GM19239 (cell line): ENCODE results near the gene MYOG.

Source experiments
- DNase-seq: peaks from one replicate; pipeline ENCODE4 v3.0.0; 2011; ENCODE audit warnings: low spot score; ENCODE audit not compliant: insufficient read length
- FAIRE-seq: peaks from 2 replicates; lab custom pipeline; 2011; peaks lifted over from hg19 to GRCh38; lab: Jason Lieb, UNC

Gene MYOG

DNA sequence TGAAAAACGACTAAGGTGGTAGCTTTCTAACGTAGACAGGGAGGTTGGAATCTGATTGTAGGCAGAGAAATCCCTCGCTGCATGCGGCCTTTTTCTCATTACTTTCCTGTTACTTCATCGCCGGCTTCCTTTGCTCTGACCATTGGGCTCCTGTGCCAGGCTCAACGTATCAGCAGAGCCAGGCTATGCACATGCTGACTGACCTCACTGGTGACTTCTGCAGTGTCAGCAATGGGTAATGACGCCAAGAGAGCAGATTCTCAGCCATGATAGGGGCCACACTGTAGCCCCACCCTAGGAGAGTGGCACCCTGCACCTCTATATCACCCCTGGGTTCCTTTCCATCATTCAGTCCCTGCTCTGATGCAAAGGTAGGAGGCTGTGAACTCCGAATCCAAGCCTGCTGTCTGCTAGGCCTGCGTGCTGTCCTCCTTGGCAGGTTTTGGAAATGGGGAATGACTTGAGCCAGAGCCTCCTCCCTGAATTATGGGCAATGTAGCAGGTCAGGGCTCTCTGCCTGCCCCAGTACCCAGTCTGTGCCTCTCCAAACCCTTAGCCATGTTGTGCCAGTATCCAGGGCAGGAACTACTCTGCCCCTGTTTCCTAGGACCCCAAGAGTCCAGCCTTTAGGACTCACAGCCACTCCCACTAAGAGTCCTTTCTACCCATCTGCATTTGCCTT lies 48.2 kb downstream of the MYOG start:
- FAIRE-seq (no peak), DNase-seq (no peak)

DNA sequence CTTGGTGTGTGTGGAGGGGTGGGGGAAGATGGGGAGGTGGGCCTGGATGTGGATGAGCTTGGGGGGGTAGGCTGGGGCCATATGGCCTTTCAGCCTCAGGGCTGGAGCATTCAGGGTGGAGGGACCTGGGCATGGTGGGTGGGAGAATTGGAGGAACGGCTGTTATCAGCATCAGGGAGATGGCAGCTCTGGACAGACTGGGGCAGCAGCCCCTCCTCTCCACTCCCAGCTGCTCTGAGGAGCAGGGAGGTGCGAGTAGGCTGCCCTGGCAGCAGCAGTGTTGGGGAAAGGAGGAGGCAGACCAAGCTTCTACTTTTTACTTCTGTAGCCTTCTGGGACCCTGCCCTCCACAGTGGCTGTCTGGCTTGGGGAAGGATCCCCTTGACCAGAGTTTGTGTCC lies 49.3 kb downstream of the MYOG start:
- no peak for FAIRE-seq
- no peak for DNase-seq

DNA sequence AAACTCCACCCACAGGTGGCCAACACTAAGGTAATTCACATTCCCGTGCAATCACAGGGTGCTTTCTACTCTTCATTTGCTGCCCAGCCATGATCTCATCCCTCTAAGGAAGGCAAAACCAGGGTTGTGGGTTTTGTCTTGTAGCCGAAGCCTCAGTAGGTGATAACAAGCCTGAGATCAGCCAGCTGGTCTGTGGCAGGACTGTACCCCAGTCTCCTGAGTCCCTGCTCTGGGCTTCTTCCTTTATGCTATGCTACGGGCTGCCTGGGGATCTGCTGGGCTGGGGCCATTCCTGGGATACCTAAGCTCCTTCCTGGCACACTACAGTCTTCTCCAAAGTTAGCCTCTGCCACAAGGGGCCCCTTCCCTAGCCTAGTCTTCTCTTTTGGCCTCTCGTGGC lies 49.7 kb downstream of the MYOG start:
- FAIRE-seq, result no peak
- no peak for DNase-seq

DNA sequence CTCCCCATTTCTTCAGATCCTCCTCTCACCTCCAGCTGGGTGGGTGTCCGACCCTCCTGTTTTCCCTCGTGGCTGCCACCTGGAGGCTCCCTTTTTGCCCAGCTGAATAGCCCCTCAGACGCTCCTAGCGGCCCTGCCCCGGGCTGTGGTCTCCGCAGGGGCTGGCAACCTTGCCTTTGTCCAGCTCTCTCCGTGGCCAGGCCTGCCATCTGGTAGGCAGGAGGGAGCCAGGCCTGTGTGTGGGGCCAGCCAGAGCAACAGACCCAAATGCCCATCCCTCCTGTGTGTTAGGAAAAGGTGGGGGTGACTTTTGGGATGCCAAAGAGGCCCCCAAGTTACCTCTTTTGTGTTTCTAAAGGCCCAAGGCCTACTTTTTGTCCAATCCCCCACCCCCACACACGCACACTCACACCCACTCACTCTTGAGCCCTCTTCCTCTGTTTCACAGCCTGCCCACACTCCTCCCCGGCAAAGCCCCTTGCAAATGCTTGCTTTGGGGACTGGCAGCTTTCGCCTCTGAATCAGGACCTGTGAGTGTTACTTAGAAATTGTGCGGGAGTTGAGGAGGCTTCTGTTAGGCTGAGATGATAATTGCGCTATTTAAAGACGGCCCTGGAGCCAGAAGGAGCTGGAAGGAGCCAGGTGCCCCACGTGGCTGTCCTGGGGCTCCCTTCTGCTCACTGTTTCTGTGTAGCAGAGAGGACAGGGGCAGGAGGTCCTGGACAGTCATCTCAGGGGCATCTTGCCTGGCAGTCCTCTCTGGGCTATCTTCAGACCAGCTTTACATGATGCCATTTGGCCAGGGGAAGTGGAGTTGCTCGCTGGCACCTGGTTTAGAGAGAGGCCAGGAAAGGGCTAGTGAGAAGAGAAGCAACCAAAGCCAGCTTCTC lies 50.5 kb downstream of the MYOG start:
- no peak for FAIRE-seq
- DNase-seq, result no peak

DNA sequence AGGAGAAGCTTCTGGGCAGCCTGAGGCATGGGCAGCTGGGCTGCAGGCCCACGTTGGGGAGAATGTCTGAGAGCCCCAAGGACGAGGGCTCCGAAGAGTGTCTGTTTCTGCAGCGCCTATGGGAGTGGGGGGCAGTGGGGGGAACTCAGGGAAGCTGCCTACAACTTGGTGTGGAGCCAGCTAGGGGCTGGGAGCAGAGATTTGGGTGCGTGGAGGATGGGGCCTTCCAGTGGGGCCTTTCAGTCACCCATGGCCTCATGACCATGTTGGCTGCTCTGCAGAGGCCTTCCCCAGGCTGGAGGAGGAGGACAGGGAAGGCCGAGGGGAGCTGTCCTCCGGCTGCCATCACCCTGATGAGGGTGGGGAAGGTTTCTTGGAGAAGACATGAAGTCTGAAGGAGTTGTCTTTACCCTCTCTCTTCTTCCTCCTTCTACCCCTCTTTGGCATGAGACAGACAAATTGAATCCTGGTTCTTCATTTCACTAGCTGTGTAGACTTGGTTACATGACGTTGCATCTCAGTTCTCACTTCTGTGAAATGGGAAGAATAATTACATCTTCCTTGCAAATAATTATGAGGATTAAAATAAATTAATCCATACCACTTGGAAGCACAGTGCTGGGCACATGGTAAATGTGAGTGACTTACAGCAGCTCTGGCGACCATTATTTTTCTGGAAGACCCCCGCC lies 51.2 kb downstream of the MYOG start:
- FAIRE-seq (no peak), DNase-seq (no peak)

GRCh38 chr1:203033917-203034316 lies 51.9 kb downstream of the MYOG start:
- no peak for FAIRE-seq
- no peak for DNase-seq

DNA sequence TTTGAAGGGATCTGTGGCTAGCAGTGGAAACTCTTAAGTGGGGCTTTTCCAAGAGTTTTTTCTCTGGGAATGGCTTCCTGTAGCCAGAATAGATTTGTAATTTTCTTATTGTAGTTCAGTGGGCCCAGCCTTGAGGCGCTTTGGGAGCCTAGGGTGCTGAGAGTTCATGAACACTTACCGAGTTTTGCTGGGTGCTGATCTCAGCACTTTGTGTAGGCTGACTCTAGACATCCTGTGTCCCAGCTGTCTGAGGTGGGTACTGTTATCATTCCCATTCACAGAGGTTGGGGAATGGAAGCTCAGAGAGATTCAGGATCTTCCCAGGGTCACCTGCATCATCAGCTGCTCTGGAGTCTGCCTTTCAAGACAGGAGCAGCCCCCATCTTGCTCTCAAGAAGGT lies 52.5 kb downstream of the MYOG start:
- no peak for DNase-seq
- no peak for FAIRE-seq
